Measurements from ENCODE around the gene ATP6V1C2.

DNA sequence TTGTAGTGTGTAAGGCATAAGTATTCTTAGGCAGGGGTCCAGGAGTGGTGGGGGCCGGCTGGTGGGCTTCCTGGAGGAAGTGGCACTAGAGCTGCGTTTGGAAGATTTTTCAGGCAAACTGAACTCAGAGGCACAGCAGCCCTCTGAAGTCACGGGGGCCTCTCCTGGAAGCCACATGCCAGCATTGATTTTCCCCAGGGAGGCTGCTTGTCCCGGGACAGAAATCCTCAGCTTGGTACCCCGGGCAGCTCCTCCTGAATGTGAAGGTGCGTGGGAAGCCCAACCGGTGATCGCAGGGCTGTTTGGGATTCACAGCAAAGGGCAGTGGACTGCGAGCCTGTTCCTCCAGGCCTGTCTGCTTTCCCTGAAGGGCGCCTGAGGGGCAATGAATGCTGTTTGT is 92.7 kb downstream of the ATP6V1C2 start:
- no peak for TF ChIP-seq POLR2A (IDR thresholded peaks at IDR 0.05)
- TF ChIP-seq, protein P1, sequence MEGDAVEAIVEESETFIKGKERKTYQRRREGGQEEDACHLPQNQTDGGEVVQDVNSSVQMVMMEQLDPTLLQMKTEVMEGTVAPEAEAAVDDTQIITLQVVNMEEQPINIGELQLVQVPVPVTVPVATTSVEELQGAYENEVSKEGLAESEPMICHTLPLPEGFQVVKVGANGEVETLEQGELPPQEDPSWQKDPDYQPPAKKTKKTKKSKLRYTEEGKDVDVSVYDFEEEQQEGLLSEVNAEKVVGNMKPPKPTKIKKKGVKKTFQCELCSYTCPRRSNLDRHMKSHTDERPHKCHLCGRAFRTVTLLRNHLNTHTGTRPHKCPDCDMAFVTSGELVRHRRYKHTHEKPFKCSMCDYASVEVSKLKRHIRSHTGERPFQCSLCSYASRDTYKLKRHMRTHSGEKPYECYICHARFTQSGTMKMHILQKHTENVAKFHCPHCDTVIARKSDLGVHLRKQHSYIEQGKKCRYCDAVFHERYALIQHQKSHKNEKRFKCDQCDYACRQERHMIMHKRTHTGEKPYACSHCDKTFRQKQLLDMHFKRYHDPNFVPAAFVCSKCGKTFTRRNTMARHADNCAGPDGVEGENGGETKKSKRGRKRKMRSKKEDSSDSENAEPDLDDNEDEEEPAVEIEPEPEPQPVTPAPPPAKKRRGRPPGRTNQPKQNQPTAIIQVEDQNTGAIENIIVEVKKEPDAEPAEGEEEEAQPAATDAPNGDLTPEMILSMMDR (IDR thresholded peaks at IDR 0.05), result no peak
